ENCODE results near the gene MED31.

DNA sequence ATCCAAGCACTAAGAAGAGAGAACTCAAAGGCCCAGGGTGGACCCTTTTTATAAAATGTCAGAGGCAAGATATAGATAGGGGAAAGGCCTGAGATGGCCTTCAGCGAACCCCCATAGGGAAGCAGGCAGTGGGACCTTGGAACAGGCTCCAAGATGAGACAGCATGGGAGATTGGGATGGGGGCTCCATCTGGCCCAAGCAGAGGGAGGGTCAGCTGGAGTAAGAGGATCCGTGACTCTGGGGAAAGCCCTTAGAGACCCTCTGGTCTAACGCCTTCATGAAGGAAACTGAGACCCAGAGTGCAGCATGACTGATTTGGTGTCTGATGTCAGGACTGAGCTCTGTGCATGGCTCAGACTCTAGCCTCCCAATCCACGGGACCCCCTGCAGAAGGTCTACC is 30.9 kb upstream of the MED31 start:
- TF ChIP-seq POLR2AphosphoS5 (IDR thresholded peaks at IDR 0.05; ENCODE audit: low read depth, low read length) (no peak), POLR2A (IDR thresholded peaks at IDR 0.05; ENCODE audit: low read depth, low read length) (no peak), TAF1 (IDR thresholded peaks at IDR 0.05; ENCODE audit: low read depth, low read length) (no peak), SPI1 (IDR thresholded peaks at IDR 0.05; ENCODE audit: low read depth, low read length) (no peak)
